Prostate gland (tissue), 2 donors: ENCODE data around the gene PLAAT4.
"Not testable (repeated sequence)": the region's sequence is repeated elsewhere in the genome, so short reads cannot be mapped to it uniquely, and the experiment has no call there.

Experiments
- CTCF ChIP-seq, 4 experiments: fragments of 200-600 bp in 2 of 4; fragments of 450-650 bp in 2 of 4; sonication (generic) in 2 of 4; IDR thresholded peaks; 1 replicate in 3 of 4; 2 replicates in 1 of 4; pipeline ENCODE4 v1.5.1; 2016 to 2019; ENCODE audit warnings: antibody characterized with exemption in 4 of 4, mild to moderate bottlenecking in 2 of 4, moderate library complexity in 2 of 4
- POLR2A ChIP-seq: fragments of 450-650 bp; IDR thresholded peaks from one replicate; pipeline ENCODE4 v1.6.1; 2016; ENCODE audit warnings: antibody characterized with exemption, mild to moderate bottlenecking
- POLR2AphosphoS5 ChIP-seq: sonication (generic); formaldehyde crosslinking; IDR thresholded peaks from one replicate; pipeline ENCODE4 v1.6.1; 2017; ENCODE audit warnings: antibody characterized with exemption

GRCh38 chr11:63542506-63542905 lies 5.9 kb downstream of the PLAAT4 start:
- TF ChIP-seq POLR2AphosphoS5; CTCF (IDR thresholded peaks at IDR 0.05); POLR2A: not testable (repeated sequence)
